ENCODE data around the gene PPT1. TPM values are rescaled to one million over a fixed set of nuclear protein-coding genes. Genes with fewer than 3 reads are reported as not detected.

Gene PPT1
- total RNA-seq, 1 donor from 2014 or later, result 82.7 TPM

GRCh38 chr1:40059960-40060750 lies 36.9 kb downstream of the PPT1 start:
- Histone ChIP-seq H3K27me3 (ENCODE audit: control insufficient read depth, insufficient read depth, low read length) (no peaks in the 10 kb centered on the region), H3K36me3 (ENCODE audit: control insufficient read depth, insufficient read depth, low read length) (peaks cover 1% of the 10 kb centered on the region), H3K4me3 (ENCODE audit: low read depth, low read length) (no peak overlapping the region)
- TF ChIP-seq CTCF (IDR thresholded peaks at IDR 0.05; ENCODE audit: insufficient read depth, low read length, poor library complexity, severe bottlenecking), result no peak
- DNase-seq (ENCODE audit: low read depth), result no peak

- Histone ChIP-seq H3K4me3 (ENCODE audit: low read depth, low read length) (no peak overlapping the region), H3K27me3 (ENCODE audit: control insufficient read depth, insufficient read depth, low read length) (no peaks in the 10 kb centered on the region), H3K36me3 (ENCODE audit: control insufficient read depth, insufficient read depth, low read length) (peaks cover 1% of the 10 kb centered on the region)
- peak; percentile 31 for DNase-seq (ENCODE audit: low read depth)
- TF ChIP-seq CTCF (IDR thresholded peaks at IDR 0.05; ENCODE audit: insufficient read depth, low read length, poor library complexity, severe bottlenecking), result no peak
Observed at GRCh38 chr1:40059338-40059959, 37.6 kb downstream of the PPT1 start.

GRCh38 chr1:40058453-40059337 lies 38.4 kb downstream of the PPT1 start:
- peaks cover 1% of the 10 kb centered on the region for H3K36me3 ChIP-seq (ENCODE audit: control insufficient read depth, insufficient read depth, low read length)
- no peak for TF ChIP-seq CTCF (IDR thresholded peaks at IDR 0.05; ENCODE audit: insufficient read depth, low read length, poor library complexity, severe bottlenecking)
- no peak overlapping the region for H3K4me3 ChIP-seq (ENCODE audit: low read depth, low read length)
- H3K27me3 ChIP-seq (ENCODE audit: control insufficient read depth, insufficient read depth, low read length), result no peaks in the 10 kb centered on the region
- DNase-seq (ENCODE audit: low read depth), result no peak

GRCh38 chr1:40058097-40058452 lies 39.0 kb downstream of the PPT1 start:
- Histone ChIP-seq H3K4me3 (ENCODE audit: low read depth, low read length) (no peak overlapping the region), H3K36me3 (ENCODE audit: control insufficient read depth, insufficient read depth, low read length) (peaks cover 1% of the 10 kb centered on the region), H3K27me3 (ENCODE audit: control insufficient read depth, insufficient read depth, low read length) (no peaks in the 10 kb centered on the region)
- DNase-seq (ENCODE audit: low read depth), result no peak
- TF ChIP-seq CTCF (IDR thresholded peaks at IDR 0.05; ENCODE audit: insufficient read depth, low read length, poor library complexity, severe bottlenecking), result no peak

- Histone ChIP-seq H3K27me3 (ENCODE audit: control insufficient read depth, insufficient read depth, low read length) (no peaks in the 10 kb centered on the region), H3K36me3 (ENCODE audit: control insufficient read depth, insufficient read depth, low read length) (peaks cover 1% of the 10 kb centered on the region), H3K4me3 (ENCODE audit: low read depth, low read length) (no peak overlapping the region)
- no peak for DNase-seq (ENCODE audit: low read depth)
- TF ChIP-seq CTCF (IDR thresholded peaks at IDR 0.05; ENCODE audit: insufficient read depth, low read length, poor library complexity, severe bottlenecking), result no peak
Observed at GRCh38 chr1:40057310-40058030, 39.6 kb downstream of the PPT1 start.
